ENCODE measurements around the gene FOLR3. TPM values are rescaled to one million over a fixed set of nuclear protein-coding genes. Genes with fewer than 3 reads are reported as not detected.
A peak's percentile ranks its signal among the peaks of the same experiment; 100 is the strongest.

The FOLR3 gene
- total RNA-seq, 2 experiments from 2014 or later, result not detected

DNA sequence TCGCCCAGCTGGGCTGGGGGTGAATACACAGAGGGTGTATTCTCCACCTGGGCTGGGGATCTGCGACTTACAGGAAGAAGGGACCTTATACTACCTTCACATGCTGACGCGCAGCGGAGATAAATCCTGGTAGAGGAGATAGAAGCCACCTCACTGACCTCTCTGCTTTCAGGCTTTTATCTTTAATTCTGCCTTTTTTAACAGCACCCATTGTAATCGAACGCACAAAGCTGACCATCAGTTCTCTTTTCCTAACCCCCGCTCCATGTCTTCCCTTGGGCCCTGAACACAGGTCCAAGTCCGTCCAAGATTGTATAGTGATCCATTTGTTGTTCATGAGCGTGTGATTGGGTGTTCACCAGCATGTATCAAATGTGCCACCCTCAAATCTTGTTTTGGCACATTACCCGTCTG, 31.8 kb upstream of the FOLR3 start:
- peaks cover 12% of the 10 kb centered on the region for H3K36me3 Mint-ChIP-seq (ENCODE audit: low read depth)
- ChIA-PET CTCF (interaction anchor here (15.1 kb wide), 1 partner anchor 79 kb away, joined by 278 read pairs; no protein-coding TSS in a partner anchor), POLR2A (interaction anchor here (1.1 to 1.5 kb wide), 2 partner anchors 9 to 26 kb away, joined by 3 to 7 read pairs; partner anchors contain the start of gene ANAPC15)
- H3K4me1 Mint-ChIP-seq (ENCODE audit: low read depth), result peaks cover 37% of the 10 kb centered on the region
- H3K9me3 Mint-ChIP-seq, result no peaks in the 10 kb centered on the region
- intact Hi-C loops (cut with micrococcal nuclease), result no loop called here
- H3K27ac Mint-ChIP-seq, result peak overlapping the region; percentile 96
- TF ChIP-seq CTCF (IDR thresholded peaks at IDR 0.05), result peak; percentile 64
- DNase-seq (no peak), ATAC-seq (no peak)
- no peaks in the 10 kb centered on the region for H3K27me3 Mint-ChIP-seq
- peak overlapping the region; percentile 95 for H3K4me3 Mint-ChIP-seq

- Mint-ChIP-seq H3K36me3 (ENCODE audit: low read depth) (peaks cover 20% of the 10 kb centered on the region), H3K27ac (peak within 1 kb of the TSS; percentile 4), H3K27me3 (no peaks in the 10 kb centered on the region), H3K4me1 (ENCODE audit: low read depth) (peaks cover 29% of the 10 kb centered on the region), H3K9me3 (no peaks in the 10 kb centered on the region), H3K4me3 (no peak within 1 kb of the TSS)
- CTCF ChIA-PET, result interaction anchor here (1.2 kb wide), 1 partner anchor 14 kb away, joined by 3 read pairs; no protein-coding TSS in a partner anchor
- intact Hi-C loops (cut with micrococcal nuclease), result no loop called here
- POLR2A ChIA-PET, result interaction anchor here (0.8 to 2.0 kb wide), 5 partner anchors 12 to 177 kb away, joined by 3 to 8 read pairs (median 4); partner anchors contain the start of genes RNF121 and XNDC1N
- no peak for DNase-seq
- TF ChIP-seq CTCF (IDR thresholded peaks at IDR 0.05), result no peak
- ATAC-seq, result no peak
Measured at GRCh38 chr11:72105888-72106287, 29.6 kb upstream of the FOLR3 start, which contains the start of gene TOMT. Gene TOMT, plus strand, starts transcription at chr11:72105924. Its CDS starts 28 bp downstream, at chr11:72105952.

- Mint-ChIP-seq H3K27ac (peak overlapping the region; percentile 99), H3K27me3 (no peaks in the 10 kb centered on the region), H3K4me1 (ENCODE audit: low read depth) (peaks cover 14% of the 10 kb centered on the region), H3K9me3 (no peaks in the 10 kb centered on the region), H3K4me3 (peak overlapping the region; percentile 95), H3K36me3 (ENCODE audit: low read depth) (peaks cover 7% of the 10 kb centered on the region)
- intact Hi-C loops (cut with micrococcal nuclease), result loop anchor here (1.0 kb wide), 1 partner anchor 31 kb away; the partner anchor contains the start of genes LRRC51 and NUMA1
- ChIA-PET POLR2A (interaction anchor here (0.7 to 3.6 kb wide), 7 partner anchors 10 to 1313 kb away, joined by 3 to 25 read pairs (median 5); partner anchors contain the start of genes RNF121 and XNDC1N), CTCF (interaction anchor here (1.1 to 1.6 kb wide), 7 partner anchors 9 to 319 kb away, joined by 3 to 10 read pairs (median 4); no protein-coding TSS in a partner anchor)
- ATAC-seq, result no peak
- no peak for TF ChIP-seq CTCF (IDR thresholded peaks at IDR 0.05)
- no peak for DNase-seq
Measured at GRCh38 chr11:72111300-72112142, 24.0 kb upstream of the FOLR3 start.

DNA sequence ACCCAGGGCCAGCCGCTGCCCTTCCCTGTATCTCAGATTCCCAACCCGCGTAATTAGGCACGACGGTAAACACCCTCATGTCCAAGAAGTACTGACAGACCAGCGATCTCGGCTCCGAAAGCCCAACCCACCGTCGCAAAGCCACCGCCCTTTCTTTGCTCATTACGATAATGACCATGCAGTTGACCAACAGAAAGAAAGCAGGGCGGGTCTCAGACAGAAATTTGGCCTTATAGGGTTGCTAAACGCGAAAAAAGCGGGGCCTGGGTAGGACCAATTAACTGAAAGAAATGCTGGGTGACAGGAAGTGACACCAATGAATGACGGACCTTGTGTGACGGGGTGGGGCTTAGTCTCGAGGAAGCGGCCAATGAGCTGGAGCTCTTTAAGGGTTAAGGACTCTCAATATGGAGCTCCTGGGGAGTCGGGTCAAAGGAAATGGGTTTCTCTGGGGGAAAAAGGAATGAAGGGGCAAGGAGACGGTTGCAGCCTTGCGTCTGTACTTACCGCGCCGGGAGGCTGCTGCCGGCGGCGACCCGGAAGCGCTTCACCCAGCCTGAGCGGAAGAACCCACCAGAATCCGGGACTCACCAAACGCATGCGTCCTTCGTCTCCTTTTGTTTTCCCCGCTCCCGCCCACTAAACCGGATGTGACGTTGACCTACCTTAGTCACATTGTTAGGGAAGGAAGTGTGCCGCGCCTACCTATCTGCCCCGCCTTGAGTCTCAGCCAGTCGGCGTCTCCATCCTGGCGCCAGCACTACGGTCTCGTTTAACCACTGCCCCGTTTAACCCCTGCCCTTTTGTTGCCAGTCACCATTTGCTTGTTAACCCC, 23.2 kb upstream of the FOLR3 start, which contains the start of gene ANAPC15:
Gene ANAPC15 (minus strand): TSS at position 553 of the 835 bp plus-strand sequence. CDS start 1,419 bp downstream, outside the sequence.
- ChIA-PET CTCF (interaction anchor here (1.1 to 1.6 kb wide), 5 partner anchors 10 to 319 kb away, joined by 3 to 10 read pairs (median 4); no protein-coding TSS in a partner anchor), POLR2A (interaction anchor here (0.6 to 3.6 kb wide), 12 partner anchors 8 to 1312 kb away, joined by 3 to 25 read pairs (median 5); partner anchors contain the start of genes RNF121 and XNDC1N)
- Mint-ChIP-seq H3K4me3 (peak within 1 kb of the TSS; percentile 95), H3K27me3 (peaks cover 1% of the 10 kb centered on the region), H3K4me1 (ENCODE audit: low read depth) (peaks cover 14% of the 10 kb centered on the region), H3K27ac (peak within 1 kb of the TSS; percentile 99), H3K9me3 (no peaks in the 10 kb centered on the region), H3K36me3 (ENCODE audit: low read depth) (peaks cover 7% of the 10 kb centered on the region)
- ATAC-seq (peak; percentile 90), DNase-seq (peak; percentile 100)
- no peak for TF ChIP-seq CTCF (IDR thresholded peaks at IDR 0.05)
- intact Hi-C loops (cut with micrococcal nuclease), result loop anchor here (1.0 kb wide), 1 partner anchor 32 kb away; the partner anchor contains the start of genes LRRC51 and NUMA1
